Stimulated activated CD4-positive, alpha-beta T cell treated with anti-CD3 and anti-CD28 coated beads, Interleukin-15, amount 100 ng/mL, for 48 hours (primary cell): Measurements from ENCODE around the gene ANKRD42.
A peak's percentile ranks its signal among the peaks of the same experiment; 100 is the strongest.
"Not testable (repeated sequence)": the region's sequence is repeated elsewhere in the genome, so short reads cannot be mapped to it uniquely, and the experiment has no call there.

ENCODE experiments used
- DNase-seq, 2 donors: peaks; one replicate each; pipeline ENCODE4 v3.0.0-alpha.2; 2020; ENCODE audit warnings: low read depth in 2 of 2

Gene ANKRD42

DNA sequence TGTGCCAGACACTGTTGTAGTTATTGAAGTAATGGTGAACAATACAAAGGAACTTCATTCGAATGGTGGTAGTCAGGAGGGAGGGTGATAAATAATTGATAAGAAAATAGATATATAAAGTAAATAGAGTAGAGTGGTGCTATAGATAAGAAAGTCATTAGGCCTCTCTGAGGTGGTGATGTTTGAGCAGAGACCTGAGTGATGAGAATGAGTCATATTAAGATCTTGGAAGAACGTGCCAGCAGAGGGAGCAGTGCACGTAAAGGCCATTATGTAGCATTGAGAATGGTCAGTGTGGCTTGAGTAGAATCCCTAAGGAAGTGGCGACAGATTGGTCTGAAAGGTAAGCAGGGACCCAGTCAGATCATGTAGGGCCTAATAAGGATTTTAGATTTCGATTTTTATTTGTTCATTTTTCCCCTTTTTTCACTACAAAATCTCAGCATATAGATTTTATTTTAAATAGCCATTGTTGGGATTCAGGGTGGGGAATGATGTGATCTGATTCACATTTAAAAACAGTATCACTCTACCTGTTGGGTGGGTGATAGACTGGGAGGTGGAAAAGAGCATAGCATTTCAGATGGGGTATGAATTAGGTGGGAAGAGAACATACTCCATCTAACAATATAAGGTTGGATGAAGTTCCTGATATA, 47.9 kb downstream of the ANKRD42 start:
- DNase-seq = no peak

GRCh38 chr11:83249445-83249844, 55.9 kb downstream of the ANKRD42 start:
- DNase-seq = no peak

DNA sequence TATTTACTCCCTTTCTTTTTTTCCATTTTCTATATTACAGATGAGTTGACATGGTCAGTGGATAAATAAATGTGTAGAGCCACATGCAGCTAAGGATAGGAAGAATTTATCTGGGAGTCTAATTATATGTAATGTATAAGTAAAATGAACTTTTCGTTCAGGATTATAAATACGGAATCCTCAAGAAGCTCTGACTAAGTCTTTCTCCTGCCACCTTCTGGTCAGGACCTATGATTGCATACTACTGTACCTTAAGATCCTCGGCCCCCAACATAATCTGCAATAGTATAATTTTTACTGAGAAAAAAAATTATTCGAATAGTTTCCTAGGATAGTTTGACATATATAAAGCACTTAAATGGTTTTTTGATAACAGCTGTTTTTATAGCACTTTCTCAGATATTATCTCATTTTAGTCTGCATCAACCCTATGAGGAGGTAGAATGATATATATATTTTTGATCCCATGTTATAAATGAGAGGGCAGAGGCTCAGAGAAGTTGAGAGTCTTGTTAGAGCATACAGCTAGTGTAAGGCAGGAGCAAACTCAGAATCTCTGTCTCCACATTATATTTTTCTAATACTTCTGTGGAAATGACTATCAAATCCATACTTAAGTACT, 56.6 kb downstream of the ANKRD42 start:
- no peak for DNase-seq

DNA sequence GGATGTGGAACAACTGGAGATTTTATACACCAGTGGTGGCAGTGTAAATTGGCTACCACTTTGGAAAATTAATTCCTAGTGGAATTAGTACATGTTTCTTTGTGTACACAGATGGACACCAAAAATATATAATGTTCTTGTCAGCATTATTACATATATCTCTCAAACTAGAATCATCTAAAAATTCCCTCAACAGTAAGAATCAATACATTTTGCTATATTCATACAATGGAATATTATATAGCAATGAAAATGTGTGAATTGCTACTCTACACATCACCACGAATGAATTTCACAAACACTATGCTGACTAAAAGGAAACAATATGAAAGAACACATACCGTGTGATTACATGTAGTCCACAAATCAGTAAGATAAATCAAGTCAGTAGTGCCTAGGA, 58.8 kb downstream of the ANKRD42 start:
- no peak for DNase-seq

DNA sequence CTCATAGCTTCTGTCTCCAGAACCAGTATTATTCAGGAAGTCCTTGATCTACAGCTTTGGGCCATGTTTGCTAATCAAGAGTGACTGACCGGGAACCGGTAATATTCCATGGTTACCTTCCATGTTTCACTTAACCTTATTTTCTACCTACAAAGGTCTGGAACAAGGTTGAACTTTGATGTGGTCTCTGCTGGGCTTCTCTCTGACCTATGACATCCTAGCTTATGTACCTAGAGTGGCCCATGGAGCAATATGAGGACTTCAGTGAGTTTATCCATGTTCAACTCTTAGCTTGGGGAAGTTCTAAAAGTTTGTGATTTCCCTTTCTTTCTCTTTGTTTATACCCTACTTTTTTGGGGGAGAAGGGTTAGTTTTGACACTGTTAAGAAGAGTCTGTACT, 59.4 kb downstream of the ANKRD42 start:
- DNase-seq = no peak

- no peak for DNase-seq
Measured at GRCh38 chr11:83255366-83255765, 61.9 kb downstream of the ANKRD42 start.

- no peak for DNase-seq
Measured at GRCh38 chr11:83256602-83257340, 63.3 kb downstream of the ANKRD42 start.

DNA sequence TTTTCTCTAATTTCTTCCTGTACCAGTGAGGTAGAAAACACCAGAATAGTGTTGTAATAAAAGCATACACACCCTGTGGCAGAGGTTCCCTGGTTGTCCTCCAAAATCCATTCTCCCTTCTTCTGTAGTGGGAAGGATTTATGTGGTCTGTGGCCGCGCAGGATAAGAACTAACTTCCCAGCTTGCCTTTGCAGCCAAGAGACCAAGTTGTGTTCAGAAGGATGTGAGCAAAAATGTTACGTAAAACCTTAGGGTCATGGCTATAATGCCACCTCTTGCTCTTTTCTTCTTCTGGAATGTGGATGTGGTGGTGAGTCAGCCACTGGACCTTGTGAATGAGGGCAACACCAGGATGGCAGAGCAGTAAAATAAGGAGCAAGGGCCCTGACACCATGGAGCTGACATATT, 64.3 kb downstream of the ANKRD42 start:
- DNase-seq = no peak

- DNase-seq = no peak
Measured at GRCh38 chr11:83259559-83259958, 66.0 kb downstream of the ANKRD42 start.

GRCh38 chr11:83265331-83265730, 71.8 kb downstream of the ANKRD42 start:
- no peak for DNase-seq

- not testable (repeated sequence) for DNase-seq
Measured at GRCh38 chr11:83269080-83269479, 75.6 kb downstream of the ANKRD42 start.

GRCh38 chr11:83271734-83272133, 78.2 kb downstream of the ANKRD42 start:
- not testable (repeated sequence) for DNase-seq

DNA sequence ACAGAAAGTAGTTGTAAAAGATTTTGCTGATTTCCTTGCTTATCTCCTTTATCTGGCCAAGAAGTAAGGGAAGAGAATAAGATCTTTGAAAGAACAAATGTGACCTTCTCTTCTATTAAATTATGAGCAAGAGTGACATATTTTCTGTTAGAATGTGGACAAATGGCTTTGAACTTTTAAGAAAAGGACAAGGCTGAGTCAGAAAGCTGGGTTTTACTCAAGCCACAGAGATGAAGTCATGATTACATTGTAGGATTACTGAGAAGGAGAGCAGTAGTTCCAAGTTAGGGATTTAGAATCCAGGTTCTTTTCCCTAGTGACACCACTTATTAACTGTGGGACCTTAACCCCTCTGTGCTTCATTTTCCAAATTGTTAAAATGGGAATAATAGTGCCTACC, 79.1 kb downstream of the ANKRD42 start:
- DNase-seq = no peak

DNA sequence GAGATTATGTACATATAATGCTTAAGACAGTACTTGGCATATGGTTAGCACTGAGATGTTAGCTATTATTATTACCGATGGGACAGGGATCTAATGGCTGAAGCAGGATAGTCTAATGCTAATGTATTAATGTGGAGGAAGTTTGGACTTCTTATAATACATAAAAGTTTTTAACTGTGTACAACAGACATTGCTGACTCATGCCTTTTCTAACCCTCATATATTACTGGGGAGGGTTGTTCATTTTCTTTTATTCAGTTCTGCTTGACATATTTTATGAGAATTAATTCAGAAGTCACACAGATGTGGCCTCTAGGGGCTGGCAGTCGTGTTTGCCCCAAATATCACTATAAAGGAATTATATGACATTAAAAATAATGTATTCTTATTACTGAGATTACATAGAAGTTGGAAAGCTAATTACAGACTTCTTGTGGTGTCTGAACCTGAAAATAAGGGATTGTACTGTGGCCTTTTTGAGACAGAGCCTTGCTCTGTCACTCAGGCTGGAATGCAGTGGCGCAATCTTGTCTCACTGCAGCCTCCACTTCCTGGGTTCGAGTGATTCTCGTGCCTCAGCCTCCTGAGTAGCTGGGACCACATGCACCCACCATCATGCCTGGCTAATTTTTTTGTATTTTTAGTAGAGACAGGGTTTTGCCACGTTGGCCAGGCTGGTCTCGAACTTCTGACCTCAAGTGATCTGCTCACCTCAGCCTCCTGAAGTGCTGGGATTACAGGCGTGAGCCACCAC, 82.6 kb downstream of the ANKRD42 start:
- DNase-seq = no peak

DNA sequence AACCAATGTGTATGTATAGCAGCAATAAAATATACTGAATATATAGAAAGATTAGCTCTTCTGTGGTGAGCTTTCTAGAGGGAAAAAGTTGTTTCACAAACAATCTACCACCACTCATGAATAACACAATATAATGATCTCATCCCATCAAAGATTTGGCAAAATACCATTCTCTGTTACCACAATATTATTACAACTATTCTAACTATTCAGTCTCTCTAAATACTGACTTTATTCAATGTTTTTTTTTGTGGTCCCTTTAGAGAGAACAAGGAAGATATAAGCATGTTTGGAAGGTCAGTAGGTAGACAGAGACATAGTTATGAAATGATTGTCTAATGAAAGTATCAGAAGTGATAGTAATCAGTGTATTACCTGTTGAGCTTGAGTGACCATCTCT, 84.8 kb downstream of the ANKRD42 start:
- DNase-seq = no peak

DNA sequence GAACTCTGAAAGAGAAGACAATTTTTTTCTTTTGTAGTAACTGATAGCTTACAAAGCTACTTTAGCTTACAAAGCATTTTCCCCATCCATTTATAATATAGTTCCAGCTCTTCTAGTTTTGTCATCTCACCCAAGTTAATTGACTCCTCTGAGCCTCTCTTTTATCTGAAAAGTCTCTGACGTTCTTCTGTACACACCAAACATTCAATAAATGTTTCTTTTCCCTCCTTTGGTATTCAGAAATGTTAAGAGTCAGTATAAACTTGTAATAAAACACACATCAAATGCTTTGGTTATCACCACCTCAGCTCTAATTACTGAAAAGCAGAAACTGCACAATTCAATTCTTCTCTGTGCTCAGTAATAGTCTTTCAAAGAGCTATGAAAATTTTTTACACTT, 86.7 kb downstream of the ANKRD42 start:
- DNase-seq = no peak

DNA sequence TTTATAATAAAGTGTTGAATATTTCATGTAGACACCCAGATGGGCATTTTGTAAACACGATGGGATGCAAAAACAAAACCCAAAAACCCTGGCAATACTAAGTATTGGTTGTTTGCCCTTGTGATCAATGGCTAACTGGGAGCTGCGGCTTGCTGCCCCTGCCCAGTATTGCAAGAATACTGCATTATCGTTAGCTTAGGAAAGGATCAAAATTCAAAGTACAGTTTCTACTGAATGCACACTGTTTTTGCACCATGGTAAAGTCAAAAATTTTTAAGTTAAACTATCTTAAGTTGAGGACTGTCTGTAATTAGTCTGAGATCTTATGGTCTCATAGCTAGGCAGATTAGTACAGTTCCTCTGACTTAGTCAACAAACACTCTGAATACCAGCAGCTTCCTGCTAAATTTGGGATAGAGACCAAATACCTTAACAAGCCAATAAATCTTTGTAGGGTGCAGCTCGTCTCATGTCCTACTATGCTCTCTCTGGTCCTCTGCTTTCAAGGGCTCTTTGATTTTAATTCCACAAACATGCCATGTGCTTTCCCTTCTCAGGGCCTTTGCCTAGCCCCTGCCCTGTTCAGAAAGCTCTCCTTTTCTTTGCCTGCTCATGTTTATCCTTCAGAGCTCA, 88.7 kb downstream of the ANKRD42 start:
- no peak for DNase-seq

DNA sequence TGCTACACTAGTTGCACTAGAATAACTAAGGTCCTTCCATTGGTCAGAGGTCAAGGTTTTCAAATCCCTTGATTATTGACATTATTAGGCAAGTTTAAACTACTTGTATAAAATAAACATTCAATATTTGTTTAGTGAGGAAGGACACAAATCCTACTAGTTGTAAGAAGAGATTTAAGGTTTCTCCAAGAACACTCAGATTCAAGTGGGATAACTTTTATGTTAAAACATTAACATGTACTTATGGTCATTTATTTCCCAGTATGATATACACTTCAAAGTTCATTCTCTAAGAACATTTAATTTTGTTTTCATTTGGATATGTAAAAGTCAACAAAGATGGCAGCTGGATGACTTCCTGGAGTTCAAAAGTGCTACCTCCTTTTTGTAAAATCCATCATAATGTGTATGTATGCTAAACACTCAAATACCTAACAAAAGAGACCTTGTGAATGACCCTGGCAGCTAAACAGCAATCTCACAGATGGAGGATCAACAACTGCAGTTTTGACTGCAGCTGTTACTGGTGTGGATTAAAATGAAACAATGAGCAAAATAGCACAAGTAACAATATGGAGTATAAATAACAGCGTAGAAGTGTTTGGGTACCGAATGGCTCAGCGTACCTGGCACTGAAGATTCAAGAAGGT, 91.1 kb downstream of the ANKRD42 start:
- no peak for DNase-seq

- DNase-seq = no peak
Measured at GRCh38 chr11:83285151-83285770, 91.7 kb downstream of the ANKRD42 start.

GRCh38 chr11:83285771-83286528, 92.4 kb downstream of the ANKRD42 start, which contains the start of gene CCDC90B:
Gene CCDC90B, minus strand, starts transcription at chr11:83286367. Its CDS starts 395 bp downstream, at chr11:83285972.
- DNase-seq = peak; percentile 89 to 90
